ENCODE results near the gene LRP1-AS. TPM values are rescaled to one million over a fixed set of nuclear protein-coding genes. Genes with fewer than 3 reads are reported as not detected.

The LRP1-AS gene
- polyA plus RNA-seq, 2 of the 4 experiments (the other 2 are of a cell fraction), result not detected

DNA sequence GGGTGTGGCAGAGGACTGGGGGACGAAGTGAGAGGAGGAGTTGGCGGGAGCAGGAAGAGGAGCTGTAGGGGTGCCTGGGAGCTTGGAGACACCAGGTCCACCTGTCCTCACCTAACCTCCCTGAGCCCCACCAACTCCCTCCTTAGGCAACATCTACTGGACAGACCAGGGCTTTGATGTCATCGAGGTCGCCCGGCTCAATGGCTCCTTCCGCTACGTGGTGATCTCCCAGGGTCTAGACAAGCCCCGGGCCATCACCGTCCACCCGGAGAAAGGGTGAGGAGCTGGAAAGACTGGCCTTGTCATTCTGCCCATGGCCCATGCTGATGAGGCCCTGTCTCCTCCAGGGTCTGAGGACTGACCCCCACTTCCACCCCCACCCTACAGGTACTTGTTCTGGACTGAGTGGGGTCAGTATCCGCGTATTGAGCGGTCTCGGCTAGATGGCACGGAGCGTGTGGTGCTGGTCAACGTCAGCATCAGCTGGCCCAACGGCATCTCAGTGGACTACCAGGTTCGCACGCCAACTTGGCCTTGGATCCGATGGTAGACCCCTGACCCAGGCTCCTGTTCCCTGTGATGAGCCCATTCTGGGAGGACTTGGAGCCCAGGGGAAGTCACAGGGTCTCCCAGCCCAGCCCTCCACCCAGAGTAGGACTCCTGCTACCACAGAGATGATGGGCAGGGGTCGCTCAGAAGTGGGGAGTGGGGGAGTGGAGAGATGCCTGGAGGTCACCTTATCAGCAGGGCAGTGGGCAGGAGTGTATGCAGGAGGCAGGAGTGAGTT is 36.7 kb upstream of the LRP1-AS start:
- no peak for DNase-seq (ENCODE audit: low read depth in 1 of 2, low spot score in 1 of 2)
- 91% methylated on average over 22 of the region's 22 CpGs for WGBS (ENCODE audit: missing lambda C conversion rate)
- ChIA-PET CTCF (interaction anchor here (0.8 to 27.5 kb wide), 23 partner anchors 6 to 430 kb away, joined by 3 to 1152 read pairs (median 12); partner anchors contain the start of genes LRP1, MYO1A, NAB2 and NEMP1), POLR2A (no interaction called here)
- H3K9me3 ChIP-seq, result no peaks in the 10 kb centered on the region
- no peak for FAIRE-seq
- no peak overlapping the region for H3K27ac ChIP-seq
- H3K4me1 ChIP-seq, result no peaks in the 10 kb centered on the region
- no peak for ATAC-seq
- no peak overlapping the region for H3K4me3 ChIP-seq
- no peak overlapping the region for H3K4me2 ChIP-seq
- TF ChIP-seq, protein P1, sequence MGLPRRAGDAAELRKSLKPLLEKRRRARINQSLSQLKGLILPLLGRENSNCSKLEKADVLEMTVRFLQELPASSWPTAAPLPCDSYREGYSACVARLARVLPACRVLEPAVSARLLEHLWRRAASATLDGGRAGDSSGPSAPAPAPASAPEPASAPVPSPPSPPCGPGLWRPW (IDR thresholded peaks at IDR 0.05), result no peak
- TF ChIP-seq GATA3 (IDR thresholded peaks at IDR 0.05; ENCODE audit: borderline replicate concordance), result no peak
- TF ChIP-seq EHMT2 (IDR thresholded peaks at IDR 0.05; ENCODE audit: low read depth), result no peak
- no peak for TF ChIP-seq FOSL2 (IDR thresholded peaks at IDR 0.05)
- no peak for TF ChIP-seq FOSL2 (CRISPR knock-in tag; IDR thresholded peaks at IDR 0.05)

DNA sequence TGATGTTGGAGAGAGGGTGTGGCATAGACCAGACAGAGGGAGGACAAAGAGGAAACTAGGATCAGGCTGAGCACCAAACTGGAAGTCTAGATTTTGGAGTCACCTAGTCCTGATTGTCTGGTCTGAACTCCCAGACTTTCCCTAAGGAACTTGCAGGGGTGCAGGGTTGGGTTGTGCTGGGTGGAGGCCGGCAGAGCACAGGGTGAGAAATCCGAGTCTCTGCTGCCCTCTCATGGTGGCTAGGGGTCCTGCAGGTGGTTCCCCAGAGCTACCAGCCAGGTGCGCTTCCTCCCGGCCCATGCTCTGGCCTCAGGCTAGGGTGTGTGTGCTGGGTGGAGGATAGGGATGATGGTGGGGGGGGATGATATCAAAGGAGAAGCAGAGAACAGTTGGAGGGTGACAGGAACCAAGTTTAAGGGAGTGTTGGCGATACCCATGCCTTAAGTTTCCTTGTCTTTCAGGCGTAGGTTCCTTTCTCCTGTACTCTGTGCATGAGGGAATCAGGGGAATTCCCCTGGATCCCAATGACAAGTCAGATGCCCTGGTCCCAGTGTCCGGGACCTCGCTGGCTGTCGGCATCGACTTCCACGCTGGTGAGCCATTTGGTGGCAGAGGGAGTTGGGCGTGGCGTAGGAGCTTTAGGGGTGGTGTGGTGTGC is 35.6 kb upstream of the LRP1-AS start:
- no peak overlapping the region for H3K4me2 ChIP-seq
- 0 out of 2 replicates have a peak, but pooled peaks have one; percentile 41 for TF ChIP-seq MYC (IDR thresholded peaks at IDR 0.05; ENCODE audit: borderline replicate concordance, low read length)
- peak; percentile 84 for TF ChIP-seq SMC3 (IDR thresholded peaks at IDR 0.05)
- TF ChIP-seq, protein P2, sequence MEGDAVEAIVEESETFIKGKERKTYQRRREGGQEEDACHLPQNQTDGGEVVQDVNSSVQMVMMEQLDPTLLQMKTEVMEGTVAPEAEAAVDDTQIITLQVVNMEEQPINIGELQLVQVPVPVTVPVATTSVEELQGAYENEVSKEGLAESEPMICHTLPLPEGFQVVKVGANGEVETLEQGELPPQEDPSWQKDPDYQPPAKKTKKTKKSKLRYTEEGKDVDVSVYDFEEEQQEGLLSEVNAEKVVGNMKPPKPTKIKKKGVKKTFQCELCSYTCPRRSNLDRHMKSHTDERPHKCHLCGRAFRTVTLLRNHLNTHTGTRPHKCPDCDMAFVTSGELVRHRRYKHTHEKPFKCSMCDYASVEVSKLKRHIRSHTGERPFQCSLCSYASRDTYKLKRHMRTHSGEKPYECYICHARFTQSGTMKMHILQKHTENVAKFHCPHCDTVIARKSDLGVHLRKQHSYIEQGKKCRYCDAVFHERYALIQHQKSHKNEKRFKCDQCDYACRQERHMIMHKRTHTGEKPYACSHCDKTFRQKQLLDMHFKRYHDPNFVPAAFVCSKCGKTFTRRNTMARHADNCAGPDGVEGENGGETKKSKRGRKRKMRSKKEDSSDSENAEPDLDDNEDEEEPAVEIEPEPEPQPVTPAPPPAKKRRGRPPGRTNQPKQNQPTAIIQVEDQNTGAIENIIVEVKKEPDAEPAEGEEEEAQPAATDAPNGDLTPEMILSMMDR (IDR thresholded peaks at IDR 0.05), result peak; percentile 85
- TF ChIP-seq SREBF2 (IDR thresholded peaks at IDR 0.05), result no peak
- no peak for TF ChIP-seq NFE2L2 (conservative IDR thresholded peaks at IDR 0.05; ENCODE audit: low read length)
- peak; percentile 91 for TF ChIP-seq RAD21 (conservative IDR thresholded peaks at IDR 0.05 in 1 of 2, IDR thresholded peaks at IDR 0.05 in 1 of 2)
- H3K27ac ChIP-seq, result no peak overlapping the region
- ChIA-PET CTCF (interaction anchor here (0.6 to 27.5 kb wide), 37 partner anchors 7 to 544 kb away, joined by 3 to 1152 read pairs (median 5); partner anchors contain the start of genes LRP1, MYO1A, NAB2 and NEMP1), POLR2A (interaction anchor here (0.7 kb wide), 1 partner anchor 55 kb away, joined by 4 read pairs; no protein-coding TSS in a partner anchor)
- no peaks in the 10 kb centered on the region for H3K4me1 ChIP-seq
- H3K4me3 ChIP-seq, result no peak overlapping the region
- FAIRE-seq (peak; percentile 49), DNase-seq (ENCODE audit: low read depth in 1 of 2, low spot score in 1 of 2) (peak; percentile 73 to 94), ATAC-seq (peak; percentile 79 to 95)
- WGBS (ENCODE audit: missing lambda C conversion rate), result 31% methylated on average over 13 of the region's 13 CpGs
- H3K9me3 ChIP-seq, result no peaks in the 10 kb centered on the region

DNA sequence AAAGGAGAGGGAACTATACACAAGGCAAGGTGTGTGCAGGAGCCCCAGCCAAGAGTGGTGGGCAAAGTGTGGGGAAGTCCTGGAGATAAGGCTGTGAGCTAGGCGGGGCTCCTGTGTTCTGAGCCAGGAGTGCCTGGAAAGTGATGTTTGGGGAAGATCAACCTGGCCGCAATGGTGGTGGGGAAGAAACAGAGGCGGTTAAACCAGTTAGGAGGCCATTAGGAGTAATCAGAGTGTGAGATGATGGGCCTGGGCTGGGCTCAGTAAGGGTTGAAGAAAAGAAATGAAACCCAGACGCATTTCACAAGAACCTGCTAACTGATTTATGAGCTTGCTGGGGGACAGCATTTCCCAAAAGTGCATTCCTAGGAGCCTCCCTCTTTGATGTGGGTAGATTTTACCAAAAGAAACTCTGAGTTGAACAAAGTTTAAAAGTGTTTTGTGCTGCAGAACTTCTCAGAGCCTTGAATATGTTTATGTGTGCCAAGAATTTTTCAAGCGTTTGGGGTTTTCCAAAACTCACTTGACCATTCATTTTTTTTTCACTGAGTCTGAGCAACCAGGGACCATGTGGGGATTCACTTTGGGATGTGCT is 34.2 kb upstream of the LRP1-AS start:
- ChIA-PET CTCF (interaction anchor here (0.6 to 27.5 kb wide), 23 partner anchors 6 to 346 kb away, joined by 3 to 1152 read pairs (median 7); partner anchors contain the start of genes LRP1, NAB2, STAT6 and TAC3), POLR2A (interaction anchor here (0.7 kb wide), 1 partner anchor 8 kb away, joined by 3 read pairs; no protein-coding TSS in a partner anchor)
- Histone ChIP-seq H3K4me2 (no peak overlapping the region), H3K27ac (no peak overlapping the region), H3K9me3 (no peaks in the 10 kb centered on the region), H3K4me3 (no peak overlapping the region), H3K4me1 (peaks cover 5% of the 10 kb centered on the region; the same call in 2 of the 3 replicates)
- DNase-seq (ENCODE audit: low read depth in 1 of 2, low spot score in 1 of 2) (no peak), ATAC-seq (no peak), FAIRE-seq (no peak)
- TF ChIP-seq TP53 (CRISPR knock-in tag; IDR thresholded peaks at IDR 0.05) (no peak), NR3C1 (IDR thresholded peaks at IDR 0.05) (no peak), FOSB (CRISPR knock-in tag; IDR thresholded peaks at IDR 0.05) (no peak), ZSCAN20 (CRISPR knock-in tag; IDR thresholded peaks at IDR 0.05) (no peak), GATA3 (IDR thresholded peaks at IDR 0.05; ENCODE audit: borderline replicate concordance) (no peak), CBX8 (IDR thresholded peaks at IDR 0.05) (no peak), PHF8 (IDR thresholded peaks at IDR 0.05; ENCODE audit: borderline replicate concordance, low read depth) (no peak), POLR2A (IDR thresholded peaks at IDR 0.05; ENCODE audit: low read length) (no peak), FOSL2 (IDR thresholded peaks at IDR 0.05) (no peak), FOSL2 (CRISPR knock-in tag; IDR thresholded peaks at IDR 0.05) (no peak)
- TF ChIP-seq, protein P2 (IDR thresholded peaks at IDR 0.05), result no peak
- TF ChIP-seq, protein P3, sequence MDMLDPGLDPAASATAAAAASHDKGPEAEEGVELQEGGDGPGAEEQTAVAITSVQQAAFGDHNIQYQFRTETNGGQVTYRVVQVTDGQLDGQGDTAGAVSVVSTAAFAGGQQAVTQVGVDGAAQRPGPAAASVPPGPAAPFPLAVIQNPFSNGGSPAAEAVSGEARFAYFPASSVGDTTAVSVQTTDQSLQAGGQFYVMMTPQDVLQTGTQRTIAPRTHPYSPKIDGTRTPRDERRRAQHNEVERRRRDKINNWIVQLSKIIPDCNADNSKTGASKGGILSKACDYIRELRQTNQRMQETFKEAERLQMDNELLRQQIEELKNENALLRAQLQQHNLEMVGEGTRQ (IDR thresholded peaks at IDR 0.05), result no peak
- 88% methylated on average over 5 of the region's 5 CpGs for WGBS (ENCODE audit: missing lambda C conversion rate)
